Panc1 (cell line): ENCODE data around the gene SPATA24. TPM values are rescaled to one million over a fixed set of nuclear protein-coding genes. Genes with fewer than 3 reads are reported as not detected.

Experiments
- ATAC-seq: fragments of 200-7000 bp; cut with Tn5 transposase; 2 replicates; pipeline ENCODE4 v1.9.1; 2020; ENCODE audit warnings: mild to moderate bottlenecking, moderate library complexity
- BruUV-seq: library from RNA; stranded (reverse); fragments of 400-500 nt; replicated peaks from 2 replicates; lab custom pipeline; 2021; lab: Mats Ljungman, UMichigan
- CTCF ChIA-PET: fragments of 300-600 bp; sonication (Branson Sonifier 250); formaldehyde crosslinking; loops from one replicate; lab custom pipeline; 2022; ENCODE audit warnings: antibody characterized with exemption; lab: Charles Lee
- POLR2A ChIA-PET: fragments of 300-600 bp; sonication (Branson Sonifier 250); formaldehyde crosslinking; loops from one replicate; lab custom pipeline; 2022; ENCODE audit warnings: antibody characterized with exemption; lab: Charles Lee
- DNase-seq: peaks from one replicate; pipeline ENCODE4 v3.0.0-alpha.2; 2010; ENCODE audit warnings: low read depth, low spot score
- H3K27ac ChIP-seq: 2 replicates; pipeline ENCODE4 v1.5.1; 2011; ENCODE audit warnings: mild to moderate bottlenecking, low read length, inconsistent platforms
- H3K27me3 ChIP-seq: fragments of 200-500 bp; sonication (Bioruptor generic); 2 replicates; pipeline ENCODE4 v1.6.0; 2014; ENCODE audit warnings: low read length, inconsistent platforms; ENCODE audit not compliant: control insufficient read depth, insufficient read depth
- H3K36me3 ChIP-seq: fragments of 200-500 bp; sonication (Bioruptor generic); 2 replicates; pipeline ENCODE4 v1.5.1; 2014; ENCODE audit warnings: inconsistent platforms, mild to moderate bottlenecking, low read length, moderate library complexity; ENCODE audit not compliant: control insufficient read depth, insufficient read depth
- H3K4me1 ChIP-seq: 2 replicates; pipeline ENCODE4 v1.5.1; 2011; ENCODE audit warnings: inconsistent platforms, mild to moderate bottlenecking, low read length, moderate library complexity; ENCODE audit not compliant: control insufficient read depth, insufficient read depth
- H3K4me3 ChIP-seq, 2 experiments: 2 replicates each; pipeline ENCODE4 v1.5.1; 2011 to 2012; ENCODE audit warnings: low read depth in 2 of 2, low read length in 2 of 2, mild to moderate bottlenecking in 2 of 2, inconsistent platforms in 1 of 2, moderate library complexity in 1 of 2
- H3K9me3 ChIP-seq: fragments of 200-500 bp; sonication (Bioruptor generic); 2 replicates; pipeline ENCODE4 v1.5.1; 2014; ENCODE audit warnings: low read depth, mild to moderate bottlenecking, inconsistent platforms, low read length, moderate library complexity; ENCODE audit not compliant: control insufficient read depth, insufficient read depth
- POLR2AphosphoS5 ChIP-seq: IDR thresholded peaks from 2 replicates; pipeline ENCODE4 v1.6.1; 2012; ENCODE audit warnings: mild to moderate bottlenecking, low read depth, low read length, moderate library complexity
- REST ChIP-seq, 2 experiments: IDR thresholded peaks; 2 replicates each; pipeline ENCODE4 v1.6.1; 2011 to 2012; ENCODE audit warnings: low read depth in 2 of 2, control low read depth in 1 of 2, low read length in 1 of 2, mild to moderate bottlenecking in 1 of 2, moderate library complexity in 1 of 2; ENCODE audit not compliant: insufficient read depth in 1 of 2
- SIN3A ChIP-seq: IDR thresholded peaks from 2 replicates; pipeline ENCODE4 v1.6.1; 2012; ENCODE audit warnings: low read depth, mild to moderate bottlenecking, low read length, moderate library complexity, borderline replicate concordance; ENCODE audit not compliant: insufficient read depth
- TCF7L2 ChIP-seq: IDR thresholded peaks from 2 replicates; pipeline ENCODE4 v1.6.1; 2011; ENCODE audit warnings: mild to moderate bottlenecking, low read depth, low read length, inconsistent platforms
- in situ Hi-C: cut with HindIII; loops from 2 replicates; pipeline ENCODE4 v1.10.0; 2016; ENCODE audit warnings: low sequenced_read_pairs, low pct_unique_long_range_greater_than_20kb
- intact Hi-C: fragments of 100-400 bp; cut with micrococcal nuclease; formaldehyde crosslinking; loops from one replicate; pipeline ENCODE4 v1.10.0; 2022; ENCODE audit not compliant: unreplicated experiment
- total RNA-seq: library from RNA; stranded (reverse); gene quantifications from one replicate; pipeline ENCODE4 v1.2.1, GENCODE V29; 2021; ENCODE audit not compliant: unreplicated experiment
- TF ChIP-seq, protein P1 (sequence below): fragments of 450-650 bp; IDR thresholded peaks from 2 replicates; pipeline ENCODE4 v1.5.1; 2017; ENCODE audit warnings: mild to moderate bottlenecking

The SPATA24 gene
- total RNA-seq, 1 experiment from 2014 or later: 5.5 TPM

DNA sequence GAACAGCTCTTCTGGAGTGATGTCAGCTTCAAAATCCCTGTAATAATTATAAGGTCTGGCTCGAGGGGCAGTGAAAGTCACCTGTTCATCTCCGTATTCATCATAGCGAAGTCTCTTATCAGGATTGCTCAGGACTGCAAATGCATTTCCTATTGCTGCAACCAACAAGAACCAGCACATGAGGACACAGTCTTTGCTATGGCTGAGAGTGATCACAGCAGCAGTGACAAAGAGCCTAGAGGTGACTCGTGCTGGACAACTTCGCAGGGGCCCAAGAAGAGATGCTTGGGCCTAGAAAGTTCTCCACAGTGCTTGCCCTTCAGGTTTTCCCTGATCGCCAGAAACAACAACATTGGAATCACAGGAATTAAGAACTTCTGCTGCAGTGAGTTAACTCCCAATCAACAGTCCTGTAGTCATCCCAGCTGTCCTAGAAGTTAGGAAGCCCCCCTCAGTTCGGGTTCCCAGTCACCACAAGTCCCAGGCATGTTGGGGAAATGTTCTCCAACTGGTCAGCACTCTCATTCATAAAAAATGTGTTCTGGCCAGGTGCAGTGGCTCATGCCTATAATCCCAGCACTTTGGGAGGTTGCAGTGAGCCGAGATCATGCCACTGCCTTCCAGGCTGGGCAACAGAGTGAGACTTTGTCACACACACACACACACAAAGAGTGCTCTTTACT, 22.5 kb upstream of the SPATA24 start:
- ChIA-PET POLR2A (no interaction called here), CTCF (no interaction called here)
- ATAC-seq: no peak
- no peak for DNase-seq
- no peaks in the 10 kb centered on the region for H3K4me1 ChIP-seq
- H3K27me3 ChIP-seq: no peaks in the 10 kb centered on the region
- H3K36me3 ChIP-seq: no peaks in the 10 kb centered on the region
- no peaks in the 10 kb centered on the region for H3K9me3 ChIP-seq
- in situ Hi-C loops (no loop called here), intact Hi-C loops (no loop called here)
- no peak overlapping the region for H3K27ac ChIP-seq
- H3K4me3 ChIP-seq: no peak overlapping the region
- no TSS peak for BruUV-seq
- no peak for TF ChIP-seq POLR2AphosphoS5

DNA sequence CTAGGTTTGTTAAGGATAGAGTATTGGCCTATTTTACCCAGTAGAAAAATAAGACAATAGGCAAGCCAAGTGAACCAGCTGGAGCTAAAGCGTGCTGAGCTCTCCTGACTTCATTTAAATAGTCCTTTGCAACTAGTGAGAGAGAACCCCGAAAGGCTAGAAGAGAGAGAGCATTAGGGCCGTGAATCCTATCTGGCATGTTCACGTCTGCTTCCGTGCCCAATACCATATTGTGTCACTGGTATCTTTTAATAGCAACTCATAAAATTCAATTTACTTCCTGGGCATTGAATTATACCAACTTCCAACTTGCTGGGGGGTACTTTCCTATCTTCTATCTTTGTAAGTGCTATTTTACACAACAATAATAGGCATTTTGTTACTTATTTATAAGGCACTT, 21.6 kb upstream of the SPATA24 start:
- H3K27me3 ChIP-seq: no peaks in the 10 kb centered on the region
- in situ Hi-C loops: no loop called here
- DNase-seq (no peak), ATAC-seq (no peak)
- no peaks in the 10 kb centered on the region for H3K4me1 ChIP-seq
- no TSS peak for BruUV-seq
- H3K4me3 ChIP-seq: no peak overlapping the region
- H3K9me3 ChIP-seq: no peaks in the 10 kb centered on the region
- no peak for TF ChIP-seq SIN3A
- no peak for TF ChIP-seq TCF7L2
- TF ChIP-seq, protein P1, sequence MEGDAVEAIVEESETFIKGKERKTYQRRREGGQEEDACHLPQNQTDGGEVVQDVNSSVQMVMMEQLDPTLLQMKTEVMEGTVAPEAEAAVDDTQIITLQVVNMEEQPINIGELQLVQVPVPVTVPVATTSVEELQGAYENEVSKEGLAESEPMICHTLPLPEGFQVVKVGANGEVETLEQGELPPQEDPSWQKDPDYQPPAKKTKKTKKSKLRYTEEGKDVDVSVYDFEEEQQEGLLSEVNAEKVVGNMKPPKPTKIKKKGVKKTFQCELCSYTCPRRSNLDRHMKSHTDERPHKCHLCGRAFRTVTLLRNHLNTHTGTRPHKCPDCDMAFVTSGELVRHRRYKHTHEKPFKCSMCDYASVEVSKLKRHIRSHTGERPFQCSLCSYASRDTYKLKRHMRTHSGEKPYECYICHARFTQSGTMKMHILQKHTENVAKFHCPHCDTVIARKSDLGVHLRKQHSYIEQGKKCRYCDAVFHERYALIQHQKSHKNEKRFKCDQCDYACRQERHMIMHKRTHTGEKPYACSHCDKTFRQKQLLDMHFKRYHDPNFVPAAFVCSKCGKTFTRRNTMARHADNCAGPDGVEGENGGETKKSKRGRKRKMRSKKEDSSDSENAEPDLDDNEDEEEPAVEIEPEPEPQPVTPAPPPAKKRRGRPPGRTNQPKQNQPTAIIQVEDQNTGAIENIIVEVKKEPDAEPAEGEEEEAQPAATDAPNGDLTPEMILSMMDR: no peak
- no peak for TF ChIP-seq REST (IDR thresholded peaks at IDR 0.05; ENCODE audit: insufficient read depth in 1 of 2, low read depth in 2 of 2, low read length in 1 of 2)
- TF ChIP-seq POLR2AphosphoS5: no peak
- intact Hi-C loops: no loop called here
- H3K36me3 ChIP-seq: no peaks in the 10 kb centered on the region
- CTCF ChIA-PET: no interaction called here
- no peak overlapping the region for H3K27ac ChIP-seq
- POLR2A ChIA-PET: no interaction called here

DNA sequence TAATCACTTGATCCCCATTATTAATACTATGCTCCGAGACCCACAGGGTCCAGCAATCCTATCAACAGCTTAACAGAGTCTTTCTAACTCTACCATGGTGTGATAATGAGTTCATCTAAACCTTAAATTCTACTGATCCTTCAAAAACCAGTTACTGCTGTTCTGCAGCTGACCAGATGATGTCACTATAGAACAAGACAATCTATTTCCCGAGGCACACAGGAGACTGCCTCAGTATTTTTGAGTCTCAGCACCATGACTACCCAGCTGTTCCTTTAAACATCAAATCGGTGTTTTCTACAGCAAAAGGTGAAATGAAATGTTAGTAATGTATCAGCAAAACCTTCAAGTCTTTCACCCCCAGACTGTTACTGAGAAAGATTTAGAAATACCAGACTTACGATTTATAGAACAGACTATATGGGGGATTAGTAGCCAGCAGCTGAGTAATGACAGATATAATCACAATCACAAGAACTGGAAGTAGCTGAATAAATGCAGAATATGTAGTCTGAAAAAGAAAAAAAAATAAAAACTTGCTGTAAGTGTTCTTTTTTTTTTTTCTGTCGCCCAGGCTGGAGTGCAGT, 18.5 kb upstream of the SPATA24 start:
- POLR2A ChIA-PET: interaction anchor here (0.5 to 1.6 kb wide), 5 partner anchors 14 to 96 kb away, joined by 3 to 10 read pairs (median 6); partner anchors contain the start of gene PAIP2
- DNase-seq (peak; percentile 63), ATAC-seq (peak; percentile 85)
- no peaks in the 10 kb centered on the region for H3K4me1 ChIP-seq
- in situ Hi-C loops: loop anchor here (25.0 kb wide), 1 partner anchor 90 kb away; no protein-coding TSS in a partner anchor
- no peak overlapping the region for H3K4me3 ChIP-seq
- H3K9me3 ChIP-seq: no peaks in the 10 kb centered on the region
- CTCF ChIA-PET: interaction anchor here (0.7 to 1.5 kb wide), 7 partner anchors 11 to 143 kb away, joined by 3 to 18 read pairs (median 3); partner anchors contain the start of gene STING1
- intact Hi-C loops: loop anchor here (1.0 kb wide), 1 partner anchor 91 kb away; no protein-coding TSS in a partner anchor
- no TSS peak for BruUV-seq
- H3K27ac ChIP-seq: no peak overlapping the region
- TF ChIP-seq POLR2AphosphoS5 (no peak), TCF7L2 (no peak), REST (IDR thresholded peaks at IDR 0.05; ENCODE audit: insufficient read depth in 1 of 2, low read depth in 2 of 2, low read length in 1 of 2) (no peak), SIN3A (no peak)
- TF ChIP-seq, protein P1: peak; percentile 87
- H3K36me3 ChIP-seq: no peaks in the 10 kb centered on the region
- H3K27me3 ChIP-seq: no peaks in the 10 kb centered on the region
